Prostate gland (tissue), 2 donors: ENCODE measurements around the gene MLLT10.

Source experiments
- CTCF ChIP-seq, 4 experiments: fragments of 200-600 bp in 2 of 4; fragments of 450-650 bp in 2 of 4; sonication (generic) in 2 of 4; IDR thresholded peaks; 1 replicate in 3 of 4; 2 replicates in 1 of 4; pipeline ENCODE4 v1.5.1; 2016 to 2019; ENCODE audit warnings: antibody characterized with exemption in 4 of 4, mild to moderate bottlenecking in 2 of 4, moderate library complexity in 2 of 4
- POLR2A ChIP-seq: fragments of 450-650 bp; IDR thresholded peaks from one replicate; pipeline ENCODE4 v1.6.1; 2016; ENCODE audit warnings: antibody characterized with exemption, mild to moderate bottlenecking
- POLR2AphosphoS5 ChIP-seq: sonication (generic); formaldehyde crosslinking; IDR thresholded peaks from one replicate; pipeline ENCODE4 v1.6.1; 2017; ENCODE audit warnings: antibody characterized with exemption

- no peak for TF ChIP-seq POLR2A
- no peak for TF ChIP-seq CTCF (IDR thresholded peaks at IDR 0.05)
- TF ChIP-seq POLR2AphosphoS5: no peak
Measured at GRCh38 chr10:21599582-21599981, 65.5 kb downstream of the MLLT10 start.
